Fibroblast of pulmonary artery (primary cell): ENCODE data around the gene CYFIP1.

Experiments
- DNase-seq: peaks from one replicate; pipeline ENCODE4 v3.0.0-alpha.2; 2010; ENCODE audit warnings: low read depth
- H3K4me3 ChIP-seq: replicated peaks from 2 replicates; pipeline ENCODE4 v1.5.1; 2011; ENCODE audit warnings: low read depth, mild to moderate bottlenecking, control low read depth, low read length, moderate library complexity
- TF ChIP-seq, protein P1 (sequence below): IDR thresholded peaks from 2 replicates; pipeline ENCODE4 v1.5.1; 2011; ENCODE audit warnings: mild to moderate bottlenecking, control low read depth, low read length, inconsistent platforms; ENCODE audit errors: missing control alignments

The CYFIP1 gene

DNA sequence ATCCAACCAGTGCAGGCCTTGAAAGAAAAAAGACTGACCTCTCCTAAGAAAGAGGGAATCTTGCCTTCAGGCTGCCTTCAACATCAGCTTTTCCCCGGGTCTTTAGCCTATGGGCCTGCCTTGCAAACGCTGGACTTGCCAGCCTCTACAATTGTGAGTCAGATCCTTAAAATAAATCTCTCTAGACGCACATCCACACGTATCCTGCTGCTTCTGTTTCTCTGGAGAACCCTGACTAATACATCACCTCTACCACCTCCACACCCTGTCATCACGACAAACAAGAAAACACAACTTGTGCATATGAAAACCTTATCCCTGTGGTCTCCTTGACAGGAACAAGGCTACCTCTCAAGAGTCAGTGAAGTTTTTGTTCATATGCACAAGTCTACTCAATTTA lies 11.8 kb downstream of the CYFIP1 start:
- no peak overlapping the region for H3K4me3 ChIP-seq
- peak; percentile 90 for DNase-seq
- TF ChIP-seq, protein P1, sequence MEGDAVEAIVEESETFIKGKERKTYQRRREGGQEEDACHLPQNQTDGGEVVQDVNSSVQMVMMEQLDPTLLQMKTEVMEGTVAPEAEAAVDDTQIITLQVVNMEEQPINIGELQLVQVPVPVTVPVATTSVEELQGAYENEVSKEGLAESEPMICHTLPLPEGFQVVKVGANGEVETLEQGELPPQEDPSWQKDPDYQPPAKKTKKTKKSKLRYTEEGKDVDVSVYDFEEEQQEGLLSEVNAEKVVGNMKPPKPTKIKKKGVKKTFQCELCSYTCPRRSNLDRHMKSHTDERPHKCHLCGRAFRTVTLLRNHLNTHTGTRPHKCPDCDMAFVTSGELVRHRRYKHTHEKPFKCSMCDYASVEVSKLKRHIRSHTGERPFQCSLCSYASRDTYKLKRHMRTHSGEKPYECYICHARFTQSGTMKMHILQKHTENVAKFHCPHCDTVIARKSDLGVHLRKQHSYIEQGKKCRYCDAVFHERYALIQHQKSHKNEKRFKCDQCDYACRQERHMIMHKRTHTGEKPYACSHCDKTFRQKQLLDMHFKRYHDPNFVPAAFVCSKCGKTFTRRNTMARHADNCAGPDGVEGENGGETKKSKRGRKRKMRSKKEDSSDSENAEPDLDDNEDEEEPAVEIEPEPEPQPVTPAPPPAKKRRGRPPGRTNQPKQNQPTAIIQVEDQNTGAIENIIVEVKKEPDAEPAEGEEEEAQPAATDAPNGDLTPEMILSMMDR: no peak

DNA sequence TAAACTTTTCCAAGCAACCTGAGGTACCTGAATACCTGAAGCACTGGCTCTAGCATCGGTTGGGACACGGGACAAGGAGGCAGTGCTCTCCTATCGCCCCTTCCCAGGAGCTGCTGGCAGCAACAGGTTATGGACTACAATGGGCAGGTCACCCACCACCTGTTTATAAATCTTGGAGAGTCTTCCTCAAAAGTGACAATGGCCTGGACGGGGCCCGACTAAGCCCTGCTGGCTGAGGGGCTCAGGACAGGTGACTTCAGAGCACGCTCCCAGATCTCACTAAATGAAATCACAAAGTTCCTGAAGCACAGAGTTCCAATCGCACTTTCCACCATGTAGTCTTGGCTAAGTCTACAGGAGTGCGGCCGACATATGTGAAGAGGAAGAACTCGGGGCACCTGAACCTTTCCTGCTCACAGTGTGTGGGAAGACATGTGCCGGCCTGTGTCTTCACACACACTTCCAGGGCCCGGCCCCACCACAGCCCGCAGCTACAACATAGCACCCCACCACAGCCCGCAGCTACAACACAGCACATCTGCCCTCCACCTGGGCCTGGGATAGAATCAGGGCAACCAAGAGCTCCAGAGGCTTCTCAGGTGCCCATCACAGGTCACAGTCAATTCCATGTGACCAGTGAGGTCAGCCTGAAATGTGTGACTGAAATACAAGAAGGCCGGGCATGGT lies 12.9 kb downstream of the CYFIP1 start:
- TF ChIP-seq, protein P1: no peak
- H3K4me3 ChIP-seq: no peak overlapping the region
- no peak for DNase-seq

DNA sequence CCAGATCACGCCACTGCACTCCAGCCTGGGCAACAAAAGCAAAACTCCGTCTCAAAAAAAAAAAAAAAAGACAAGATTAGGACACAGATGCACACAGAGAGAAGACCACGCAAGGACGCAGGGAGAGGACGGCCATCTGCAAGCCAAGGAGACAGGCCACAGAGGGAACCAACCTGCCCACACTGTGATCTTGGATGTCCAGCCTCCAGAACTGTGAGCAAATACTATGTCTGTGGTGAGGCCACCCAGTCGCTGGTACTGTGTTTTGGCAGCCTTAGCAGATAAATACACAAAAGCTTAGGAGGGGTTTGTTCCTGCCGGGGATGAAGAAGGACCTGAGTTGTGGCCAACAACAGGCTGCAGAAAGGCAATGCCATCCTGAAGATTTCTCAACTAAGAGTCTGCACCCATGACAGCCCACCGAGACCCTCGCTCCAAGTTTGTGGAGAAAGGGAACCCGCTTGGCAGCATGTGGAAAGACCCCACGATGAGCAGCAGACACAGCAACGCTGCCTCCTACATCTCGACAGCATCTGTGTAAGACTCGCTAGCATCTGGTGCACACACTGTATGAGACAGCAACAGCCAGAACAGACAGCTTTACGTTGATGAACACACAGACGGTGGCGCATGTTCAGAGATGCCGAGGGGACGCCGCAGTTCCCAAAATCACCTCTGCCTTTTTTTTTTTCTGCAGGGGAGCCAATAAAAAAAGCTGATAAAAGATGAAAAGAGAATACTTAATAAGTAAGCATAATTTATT lies 13.7 kb downstream of the CYFIP1 start:
- DNase-seq: no peak
- TF ChIP-seq, protein P1: no peak
- no peak overlapping the region for H3K4me3 ChIP-seq

DNA sequence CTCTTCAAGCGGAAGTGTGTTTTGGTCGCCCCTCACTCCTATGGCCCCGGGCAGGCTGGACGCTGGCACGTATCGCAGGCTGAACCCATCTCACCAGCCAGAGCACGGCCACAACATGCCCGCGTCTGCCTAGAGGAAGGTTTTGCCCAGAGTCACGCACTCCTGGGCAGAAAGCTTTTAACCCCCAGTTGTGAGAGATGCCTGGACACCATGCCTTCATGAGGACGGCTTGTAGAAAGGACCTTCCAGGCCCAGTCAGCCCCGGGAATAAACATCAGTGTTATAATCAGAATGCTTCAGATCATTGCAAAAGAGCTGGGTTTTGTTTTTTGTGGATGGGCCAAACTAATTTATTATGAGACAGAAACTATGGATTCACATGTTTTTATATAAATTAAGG lies 16.5 kb downstream of the CYFIP1 start:
- no peak for DNase-seq
- no peak overlapping the region for H3K4me3 ChIP-seq
- TF ChIP-seq, protein P1: no peak

DNA sequence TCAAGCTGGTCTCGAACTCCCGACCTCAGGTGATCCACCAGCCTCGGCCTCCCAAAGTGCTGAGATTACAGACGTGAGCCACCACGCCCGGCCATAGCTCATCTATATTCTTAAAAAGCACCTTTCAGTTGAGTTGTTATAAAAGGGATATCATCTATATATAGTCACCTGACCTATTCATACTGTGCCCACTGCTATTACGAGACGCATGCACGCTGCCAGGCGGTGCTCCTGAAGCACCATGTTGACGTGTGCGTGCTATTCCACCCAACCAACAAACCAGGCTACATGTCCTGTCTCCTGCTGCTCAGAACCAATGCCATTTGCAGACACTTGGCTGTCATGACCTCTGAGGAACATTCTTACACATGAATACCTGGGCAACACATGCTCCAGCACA lies 17.6 kb downstream of the CYFIP1 start:
- no peak for DNase-seq
- TF ChIP-seq, protein P1: no peak
- no peak overlapping the region for H3K4me3 ChIP-seq

DNA sequence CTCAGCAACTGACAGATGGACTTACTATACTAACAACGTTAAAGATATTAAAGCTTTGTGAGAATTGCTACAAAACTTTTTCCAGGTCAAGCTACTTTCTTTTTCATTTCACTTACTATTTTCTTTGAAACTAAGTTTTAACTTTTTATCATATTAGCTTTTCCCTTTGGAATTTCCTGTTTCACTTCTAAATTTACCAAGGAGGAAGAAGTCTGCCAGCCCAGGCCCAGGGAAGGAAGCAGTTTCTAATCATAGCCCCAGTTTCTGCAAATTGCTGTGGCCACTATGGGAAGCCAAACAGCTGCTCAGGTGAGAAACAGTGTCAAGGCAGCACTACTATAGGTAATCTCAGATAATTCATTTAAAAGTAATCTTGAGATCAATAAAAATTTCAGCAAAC lies 18.4 kb downstream of the CYFIP1 start:
- H3K4me3 ChIP-seq: peak overlapping the region; percentile 27
- TF ChIP-seq, protein P1: no peak
- DNase-seq: peak; percentile 45
